CD4-positive, alpha-beta T cell treated with Interleukin-4 for 4 hours (primary cell): ENCODE results near the gene ABO.
"Not testable (repeated sequence)": the region's sequence is repeated elsewhere in the genome, so short reads cannot be mapped to it uniquely, and the experiment has no call there.

Source experiments
- DNase-seq: peaks from one replicate; pipeline ENCODE4 v3.0.0-alpha.2; 2020

The ABO gene

DNA sequence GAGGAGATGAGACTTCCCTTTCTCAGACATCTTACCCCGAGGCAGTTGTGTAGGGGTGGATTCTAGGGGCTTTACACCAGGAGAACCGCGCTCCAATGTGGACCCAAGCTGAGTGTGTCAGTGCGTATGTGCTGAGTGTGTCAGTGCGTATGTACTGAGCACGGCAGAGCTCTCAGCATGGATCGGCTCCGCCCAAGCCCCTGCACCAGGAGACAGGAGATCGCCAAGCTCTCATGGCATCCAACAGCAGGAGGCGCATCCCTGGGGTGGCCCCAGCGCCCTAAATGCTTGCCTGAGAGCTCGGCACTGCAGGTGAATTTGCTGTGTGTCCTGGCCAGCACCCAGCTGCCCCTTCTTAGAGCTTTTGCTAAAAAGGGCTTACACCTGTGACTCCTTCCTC, 53.0 kb downstream of the ABO start:
- not testable (repeated sequence) for DNase-seq

DNA sequence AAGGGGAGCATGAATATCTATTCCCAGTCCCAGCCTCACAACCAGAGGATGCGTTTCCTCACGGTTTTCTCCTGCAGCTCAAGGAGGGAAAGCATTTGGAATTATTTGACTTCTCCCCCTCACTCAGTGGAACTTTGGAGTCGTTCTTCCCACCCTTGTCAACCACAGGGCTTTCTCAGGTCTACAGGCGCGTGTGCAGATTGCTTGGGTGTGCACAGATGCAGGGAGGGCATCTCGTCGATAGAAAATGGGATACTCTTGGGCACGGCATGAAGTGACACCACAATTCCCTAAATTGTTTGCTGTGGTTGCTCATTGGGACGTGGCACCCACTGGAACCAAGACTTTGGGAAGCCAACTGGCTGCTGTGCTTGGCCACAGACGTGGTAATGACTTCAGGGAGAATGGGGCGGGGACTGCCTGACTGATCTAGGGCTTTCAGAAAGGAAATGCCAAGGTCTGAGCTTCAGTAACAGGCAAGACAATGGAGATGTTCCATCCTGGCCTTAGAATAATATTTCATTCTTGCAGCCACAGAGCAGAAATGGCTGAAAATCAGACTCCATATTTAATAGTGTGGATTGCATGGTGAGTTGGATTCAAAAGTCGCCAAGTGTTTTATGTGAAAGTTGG, 53.7 kb downstream of the ABO start:
- DNase-seq = no peak

DNA sequence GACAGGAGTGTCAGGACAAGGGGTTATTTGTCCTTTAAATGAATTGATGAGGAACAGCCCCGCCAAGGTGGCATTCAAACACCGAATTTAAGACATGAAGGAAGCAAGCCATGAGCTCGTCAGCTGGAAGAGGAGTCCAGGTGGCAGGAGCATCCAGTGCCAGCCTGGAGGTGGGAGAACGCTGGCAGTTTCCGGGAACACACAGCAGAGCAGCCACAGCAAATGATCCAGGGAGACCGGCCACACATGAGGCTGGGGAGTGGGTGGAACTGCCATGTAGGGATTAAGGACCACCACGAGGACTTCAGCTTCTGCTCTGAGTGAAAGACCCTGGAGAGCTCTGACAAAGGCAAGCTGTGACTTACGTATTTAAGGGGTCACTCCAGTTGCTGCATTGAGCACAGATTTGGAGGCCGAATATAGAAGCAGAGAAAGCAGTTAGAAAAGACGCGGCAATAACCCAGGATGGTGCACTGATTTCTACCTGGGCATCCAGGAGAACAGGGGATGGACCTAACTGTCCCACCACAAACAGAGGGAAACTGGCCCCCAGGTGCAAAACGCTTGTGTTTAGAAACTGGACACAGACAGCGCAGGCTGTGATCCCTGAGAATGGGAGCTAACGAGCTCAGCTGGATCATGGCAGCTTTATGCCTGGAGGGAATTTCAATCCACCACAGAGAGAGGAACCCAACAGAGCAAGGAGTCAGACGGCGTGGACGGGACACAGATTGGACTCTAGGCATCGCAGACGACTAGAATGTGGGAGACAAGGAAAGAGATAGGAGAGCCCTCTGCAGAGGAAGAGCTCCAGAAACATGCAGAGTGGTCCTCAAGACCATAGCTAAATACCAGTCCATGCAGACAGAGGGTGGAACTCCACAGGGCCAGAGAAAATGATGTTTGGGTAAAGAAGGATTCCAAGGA, 56.7 kb downstream of the ABO start:
- DNase-seq = not testable (repeated sequence)

DNA sequence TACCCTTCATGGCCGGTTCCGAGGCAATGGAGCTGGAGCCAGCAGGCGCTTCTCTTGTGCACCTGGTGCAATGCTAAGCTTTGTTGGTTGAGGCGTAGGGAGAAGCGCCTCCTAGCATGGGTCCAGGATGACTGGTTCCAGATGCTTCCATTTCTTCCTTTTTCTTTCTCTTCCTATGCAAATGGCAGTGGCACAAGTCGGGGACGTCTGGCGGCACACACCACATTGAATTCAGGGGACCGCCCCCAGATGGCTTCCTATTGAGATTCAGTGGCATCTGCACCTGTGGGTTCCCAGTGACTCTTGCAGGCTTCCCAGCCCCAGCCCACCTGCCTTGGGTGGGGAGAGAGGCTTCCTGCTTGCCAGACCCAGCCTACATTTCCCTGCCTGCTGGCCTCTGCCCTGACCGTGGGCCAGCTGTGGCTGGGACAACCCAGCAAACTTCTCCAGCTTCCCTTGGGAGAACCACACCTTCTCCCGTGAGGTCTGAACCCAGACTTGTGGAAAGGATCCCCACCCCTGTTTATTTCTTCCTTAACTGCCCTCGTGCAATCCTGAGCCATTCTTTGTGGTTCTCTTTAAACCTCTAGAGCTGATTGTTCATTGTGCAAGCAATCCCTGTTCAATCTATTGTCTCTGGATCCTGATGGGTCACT, 57.5 kb downstream of the ABO start:
- not testable (repeated sequence) for DNase-seq

DNA sequence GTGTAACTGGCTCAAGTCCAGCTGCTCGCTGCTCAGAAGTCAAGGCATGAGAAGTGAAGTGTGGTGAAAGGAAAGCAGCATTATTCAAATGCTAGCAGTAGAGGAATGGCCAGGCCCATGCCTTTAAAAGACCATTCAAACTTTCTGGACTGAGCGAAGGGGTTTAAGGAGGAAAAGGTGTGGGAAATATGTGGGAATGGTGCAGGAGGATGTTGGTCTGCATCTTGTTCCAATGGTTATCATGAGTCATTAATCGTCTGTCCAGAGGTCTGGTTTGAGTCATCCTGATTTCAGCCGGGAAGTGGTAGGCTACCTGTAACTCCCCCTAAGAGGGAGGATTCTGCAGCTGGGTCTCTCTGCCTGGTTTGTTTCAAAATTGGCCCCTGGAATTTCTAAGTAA, 60.7 kb downstream of the ABO start:
- DNase-seq = not testable (repeated sequence)

DNA sequence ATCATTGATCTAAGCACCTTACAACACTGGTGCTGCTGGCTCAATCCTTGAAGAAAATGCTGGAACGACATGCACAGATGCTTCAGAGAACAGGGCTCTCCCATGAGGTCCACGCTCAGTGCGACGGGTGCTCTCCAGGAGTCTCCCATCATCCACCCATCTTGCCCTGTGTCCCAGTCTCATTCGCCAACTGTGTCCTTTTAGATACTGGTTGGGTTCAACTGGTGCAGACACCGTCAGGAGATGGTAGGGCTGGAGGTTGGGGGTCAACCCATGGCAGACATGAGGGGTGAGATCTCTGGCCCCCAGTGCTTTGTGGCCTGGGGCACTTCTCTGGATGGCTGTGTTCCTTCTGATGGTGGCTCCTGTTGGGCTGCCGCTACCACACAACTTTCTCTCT, 64.4 kb downstream of the ABO start:
- DNase-seq = no peak

DNA sequence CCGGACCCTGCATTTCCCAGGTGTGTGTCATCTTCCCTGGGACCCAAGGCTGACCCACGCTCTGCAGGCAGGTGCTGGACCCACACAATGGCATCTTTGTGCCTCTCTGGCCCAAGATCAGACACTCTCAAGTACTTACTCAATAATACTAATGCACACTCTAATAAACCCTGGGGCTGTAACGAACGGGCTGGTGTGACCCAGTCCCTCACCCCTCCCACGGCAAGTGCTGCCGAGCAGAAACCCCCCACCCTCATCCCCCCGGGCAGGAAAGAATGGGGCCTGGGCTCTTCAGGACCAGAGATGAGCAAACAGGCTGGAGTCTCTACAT, 64.8 kb downstream of the ABO start:
- no peak for DNase-seq

DNA sequence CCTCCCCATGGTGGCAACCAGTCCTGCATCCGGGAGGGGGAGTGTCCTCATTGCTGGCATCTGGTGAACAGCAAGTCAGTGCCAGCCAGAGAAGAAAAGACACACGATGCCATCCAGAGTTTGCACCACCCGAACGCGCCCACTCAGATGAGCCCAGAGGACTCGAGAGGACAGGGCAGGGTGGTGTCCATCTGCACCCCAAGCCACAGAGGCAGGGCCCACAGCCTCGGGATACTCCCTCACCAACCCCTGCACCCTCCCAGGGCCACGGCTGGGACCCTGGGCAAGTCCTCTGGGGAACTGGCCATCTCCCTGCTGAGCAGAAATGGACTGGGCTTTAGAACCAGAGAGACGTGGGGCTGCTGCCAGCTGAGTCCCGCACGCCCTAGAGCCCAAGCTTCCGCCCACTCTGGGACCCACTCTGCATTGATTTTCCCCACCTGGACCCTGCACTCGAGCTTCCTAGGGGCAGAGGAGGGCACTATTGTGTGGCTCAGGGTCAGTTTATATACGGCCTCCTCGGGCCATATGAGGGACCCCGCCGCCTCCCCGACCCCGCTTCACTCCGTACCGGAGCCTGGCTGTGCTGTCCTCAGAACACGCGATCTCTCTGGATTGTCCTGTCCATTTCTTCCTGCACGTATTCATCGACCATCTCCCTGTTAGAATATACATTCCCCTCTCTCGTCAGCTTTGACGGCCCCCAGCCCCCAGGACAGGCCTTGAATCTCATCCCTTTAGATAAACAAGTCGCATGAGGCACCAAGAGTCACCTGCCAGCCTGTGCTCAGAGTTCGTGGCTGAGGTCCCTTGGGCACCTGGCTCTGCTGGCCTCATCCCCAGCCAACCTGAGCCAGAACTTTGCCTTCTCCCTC, 65.4 kb downstream of the ABO start:
- not testable (repeated sequence) for DNase-seq

DNA sequence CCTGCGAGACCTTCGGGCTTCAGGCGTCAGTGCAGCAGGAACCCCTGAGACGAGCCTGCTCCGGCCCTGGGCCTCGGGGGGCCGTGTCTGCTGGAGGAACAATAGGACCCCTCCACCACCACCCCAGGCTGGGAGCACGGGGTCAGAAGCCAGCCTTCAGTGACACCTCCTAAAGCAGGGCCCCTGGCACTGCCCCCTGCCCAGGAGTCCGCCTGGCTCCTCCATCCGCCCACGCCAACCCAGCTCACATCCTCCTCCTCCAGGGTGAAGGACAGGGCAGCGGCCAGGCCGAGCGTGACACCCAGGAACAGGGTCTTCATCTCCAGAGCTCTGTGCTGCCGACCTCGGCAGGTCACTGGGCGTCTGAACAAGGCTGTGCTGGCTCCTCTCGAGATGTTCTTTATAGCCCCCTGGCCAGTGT, 66.1 kb downstream of the ABO start, which contains the start of gene OBP2B:
Gene OBP2B (minus strand): TSS at position 371 of the 421 bp plus-strand sequence. CDS start 51 bp downstream, at position 320.
- not testable (repeated sequence) for DNase-seq

DNA sequence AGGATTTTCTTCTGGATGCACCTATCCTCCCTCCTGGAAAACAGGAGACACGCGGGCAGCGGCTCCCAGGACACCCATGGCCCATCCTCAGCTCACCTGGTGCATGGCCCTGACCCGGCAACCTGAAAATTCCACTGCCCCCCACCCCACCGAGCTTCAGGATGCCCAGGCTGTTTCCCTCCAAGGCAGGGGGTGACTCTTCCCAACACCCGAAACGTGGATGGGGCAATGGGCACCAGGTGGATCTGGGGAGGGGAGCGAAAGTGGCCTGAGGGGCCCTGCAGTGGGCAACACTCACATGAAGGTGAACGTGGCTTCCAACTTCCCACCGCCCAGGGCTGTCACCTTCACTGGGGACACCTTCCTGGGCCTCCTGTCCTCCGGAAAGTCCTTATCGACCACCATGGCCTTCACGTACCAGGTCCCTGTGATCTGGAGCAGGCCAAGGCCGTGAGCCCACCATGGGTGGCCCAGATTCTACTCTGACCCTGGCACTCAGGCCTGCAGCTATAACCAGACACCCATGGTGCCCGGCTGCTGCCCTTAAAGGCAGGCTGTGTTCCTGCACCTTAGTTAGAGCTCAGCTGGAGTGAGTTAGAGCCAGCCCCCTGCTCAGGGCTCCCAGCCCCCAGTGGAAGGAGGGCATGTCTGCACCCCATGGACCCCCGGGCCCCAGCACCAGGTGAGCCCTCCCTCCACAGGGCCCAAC, 66.7 kb downstream of the ABO start:
- DNase-seq = not testable (repeated sequence)

DNA sequence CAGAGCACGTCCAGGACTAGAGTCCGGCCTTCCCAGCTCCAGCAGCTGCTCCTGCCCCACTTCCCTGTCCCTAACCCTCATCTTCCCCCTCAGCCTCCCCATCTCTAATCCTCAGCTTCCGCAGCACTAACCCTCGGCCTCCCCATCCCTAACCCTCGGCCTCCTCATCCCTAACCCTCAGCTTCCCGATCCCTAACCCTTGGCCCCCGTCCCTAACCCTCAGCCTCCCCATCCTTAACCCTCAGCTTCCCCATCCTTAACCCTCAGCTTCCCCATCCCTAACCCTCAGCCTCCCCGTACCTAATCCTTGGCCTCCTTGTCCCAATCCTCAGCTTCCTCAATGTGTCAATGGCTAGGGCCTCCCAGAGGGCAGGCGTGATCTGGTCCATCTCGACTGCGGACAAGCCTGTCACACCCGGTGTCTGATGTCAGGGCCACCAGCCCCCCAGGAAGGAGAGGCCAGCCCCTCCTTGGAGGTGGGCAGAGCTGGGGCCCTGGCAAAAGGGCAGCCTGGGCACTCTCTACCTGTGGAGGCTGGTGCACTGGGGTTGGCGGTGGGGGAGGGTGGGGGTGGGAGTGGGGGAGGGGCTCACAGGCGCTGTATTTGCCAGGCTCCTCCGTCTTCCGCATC, 67.3 kb downstream of the ABO start:
- no peak for DNase-seq

DNA sequence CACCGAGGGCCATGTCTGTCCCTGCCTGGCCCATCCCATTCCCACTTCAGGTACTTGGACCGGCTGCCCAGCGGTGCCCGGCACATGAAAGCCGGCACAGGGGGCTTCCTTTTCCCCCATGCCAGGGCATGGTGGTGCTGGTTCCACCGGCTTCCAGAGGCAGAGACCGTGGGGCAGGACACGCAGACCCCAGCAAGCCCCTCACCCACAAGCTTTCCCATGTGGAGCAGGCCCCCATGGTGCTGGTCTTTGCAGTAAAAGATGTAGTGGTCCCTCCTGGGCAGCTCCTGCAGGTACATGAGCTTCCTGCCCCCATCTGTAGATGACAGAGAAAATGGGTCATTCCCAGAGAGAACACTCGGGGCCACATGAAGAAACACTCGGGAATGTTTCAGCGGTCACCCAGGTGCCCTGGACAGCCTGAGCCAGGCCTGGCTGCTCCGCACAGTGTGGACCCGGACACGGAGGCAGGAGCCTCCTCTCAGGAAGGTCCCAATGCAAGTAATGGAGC, 67.9 kb downstream of the ABO start:
- DNase-seq = no peak

DNA sequence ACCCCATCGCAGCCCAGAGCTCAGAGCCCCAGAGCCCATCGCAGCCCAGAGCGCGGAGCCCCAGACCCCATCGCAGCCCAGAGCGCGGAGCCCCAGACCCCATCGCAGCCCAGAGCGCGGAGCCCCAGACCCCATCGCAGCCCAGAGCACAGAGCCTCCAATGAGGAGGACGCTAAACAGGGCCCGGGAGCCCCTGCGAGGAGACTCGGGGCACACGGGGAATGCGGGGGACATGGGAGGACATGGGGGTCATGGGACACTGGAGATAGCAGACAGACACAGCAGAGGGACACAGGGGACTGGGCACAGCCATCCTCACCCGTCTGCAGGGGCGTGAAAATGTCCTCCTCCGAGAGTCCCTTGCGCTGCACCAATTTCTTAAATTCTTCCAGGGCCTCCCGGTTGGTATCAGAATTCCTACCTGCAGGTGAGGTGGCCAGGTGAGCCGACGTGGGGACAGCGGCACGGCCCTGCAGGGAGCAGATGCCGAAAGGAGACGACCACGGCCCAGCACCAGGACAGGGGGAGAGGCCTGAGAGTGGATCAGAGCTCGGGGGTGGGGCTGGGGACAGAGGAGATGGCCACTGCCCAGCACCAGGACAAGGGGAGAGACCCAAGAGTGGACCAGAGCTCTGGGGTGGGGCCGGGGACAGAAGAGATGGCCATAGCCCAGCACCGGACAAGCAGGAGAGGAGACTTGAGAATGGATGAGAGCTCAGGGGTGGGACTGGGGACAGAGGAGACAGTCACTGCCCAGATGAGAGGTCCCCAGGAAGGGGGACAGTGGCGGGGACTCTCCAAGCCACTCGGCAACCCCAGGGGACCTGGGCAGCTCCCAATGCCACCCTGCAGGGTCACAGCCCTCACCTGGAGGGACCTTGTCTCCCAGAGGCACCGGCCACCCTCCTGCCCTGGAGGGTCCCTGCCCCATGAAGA, 68.7 kb downstream of the ABO start:
- DNase-seq = no peak

DNA sequence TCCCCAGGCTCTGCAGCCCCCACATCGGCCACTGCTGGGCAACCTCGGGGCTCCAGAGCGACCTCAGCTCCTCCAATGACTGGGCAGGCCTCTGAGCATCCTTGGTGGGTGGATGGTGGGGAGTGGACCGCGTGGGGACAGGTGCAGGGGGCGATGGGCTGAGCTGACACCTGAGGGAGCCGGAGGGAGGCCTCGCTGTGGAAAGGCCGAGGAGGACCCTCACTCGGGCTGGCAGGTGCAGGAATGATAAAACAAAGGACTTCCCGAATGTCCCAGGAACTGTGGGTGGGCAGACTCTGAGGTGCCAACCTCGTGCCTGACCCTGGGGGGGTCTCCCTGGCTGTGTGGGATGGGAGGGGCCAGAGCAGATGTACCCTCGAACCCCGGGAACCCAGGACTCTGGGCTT, 69.5 kb downstream of the ABO start:
- not testable (repeated sequence) for DNase-seq
